Prostate gland (tissue), 2 donors: Measurements from ENCODE around the gene SLC12A3.

Source experiments
- POLR2A ChIP-seq: fragments of 450-650 bp; IDR thresholded peaks from one replicate; pipeline ENCODE4 v1.6.1; 2016; ENCODE audit warnings: antibody characterized with exemption, mild to moderate bottlenecking
- POLR2AphosphoS5 ChIP-seq: sonication (generic); formaldehyde crosslinking; IDR thresholded peaks from one replicate; pipeline ENCODE4 v1.6.1; 2017; ENCODE audit warnings: antibody characterized with exemption
- TF ChIP-seq, protein P1 (sequence below), 4 experiments: fragments of 200-600 bp in 2 of 4; fragments of 450-650 bp in 2 of 4; sonication (generic) in 2 of 4; IDR thresholded peaks; 1 replicate in 3 of 4; 2 replicates in 1 of 4; pipeline ENCODE4 v1.5.1; 2016 to 2019; ENCODE audit warnings: antibody characterized with exemption in 4 of 4, mild to moderate bottlenecking in 2 of 4, moderate library complexity in 2 of 4

DNA sequence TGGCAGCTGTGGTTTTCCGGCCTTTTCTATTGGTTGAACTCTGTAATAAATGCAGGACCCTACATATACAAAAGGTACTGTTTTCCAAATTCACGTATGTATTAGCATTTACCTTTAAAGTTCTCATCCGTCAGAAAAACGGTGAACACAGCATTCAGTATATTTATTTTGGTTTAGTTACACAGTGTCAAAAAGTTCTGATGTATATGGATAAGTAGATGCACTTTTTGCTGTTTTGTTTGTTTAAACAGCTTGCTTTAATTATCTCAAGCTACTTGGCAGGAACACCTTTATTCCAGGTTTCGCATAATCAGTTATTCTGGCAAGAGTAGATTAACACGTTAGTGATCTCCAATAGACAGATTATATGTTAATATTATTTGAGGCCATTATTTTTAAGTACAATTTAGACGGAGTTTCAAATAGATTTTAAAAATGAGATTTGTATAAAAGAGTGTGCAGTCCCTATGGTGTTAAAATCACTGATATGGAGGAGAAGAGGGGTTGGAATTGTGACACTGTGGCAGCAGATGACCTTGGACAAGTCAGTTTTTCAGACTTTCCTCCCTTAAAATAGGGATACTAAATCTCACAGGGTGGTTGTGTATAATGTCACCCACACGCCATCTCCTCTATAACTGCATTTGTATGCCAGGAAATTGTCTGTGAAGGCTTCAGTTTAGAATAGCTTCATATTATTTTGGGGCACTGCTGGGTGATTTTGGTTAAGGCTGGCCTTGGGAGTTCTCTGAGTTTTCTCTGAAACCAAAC is 69.0 kb downstream of the SLC12A3 start:
- TF ChIP-seq, protein P1, sequence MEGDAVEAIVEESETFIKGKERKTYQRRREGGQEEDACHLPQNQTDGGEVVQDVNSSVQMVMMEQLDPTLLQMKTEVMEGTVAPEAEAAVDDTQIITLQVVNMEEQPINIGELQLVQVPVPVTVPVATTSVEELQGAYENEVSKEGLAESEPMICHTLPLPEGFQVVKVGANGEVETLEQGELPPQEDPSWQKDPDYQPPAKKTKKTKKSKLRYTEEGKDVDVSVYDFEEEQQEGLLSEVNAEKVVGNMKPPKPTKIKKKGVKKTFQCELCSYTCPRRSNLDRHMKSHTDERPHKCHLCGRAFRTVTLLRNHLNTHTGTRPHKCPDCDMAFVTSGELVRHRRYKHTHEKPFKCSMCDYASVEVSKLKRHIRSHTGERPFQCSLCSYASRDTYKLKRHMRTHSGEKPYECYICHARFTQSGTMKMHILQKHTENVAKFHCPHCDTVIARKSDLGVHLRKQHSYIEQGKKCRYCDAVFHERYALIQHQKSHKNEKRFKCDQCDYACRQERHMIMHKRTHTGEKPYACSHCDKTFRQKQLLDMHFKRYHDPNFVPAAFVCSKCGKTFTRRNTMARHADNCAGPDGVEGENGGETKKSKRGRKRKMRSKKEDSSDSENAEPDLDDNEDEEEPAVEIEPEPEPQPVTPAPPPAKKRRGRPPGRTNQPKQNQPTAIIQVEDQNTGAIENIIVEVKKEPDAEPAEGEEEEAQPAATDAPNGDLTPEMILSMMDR (IDR thresholded peaks at IDR 0.05): no peak
- no peak for TF ChIP-seq POLR2A
- no peak for TF ChIP-seq POLR2AphosphoS5
